Stimulated activated CD4-positive, alpha-beta T cell treated with anti-CD3 and anti-CD28 coated beads, Interleukin-12 subunit alpha, Interleukin-12 subunit beta, amount 100 ng/mL, for 24 hours (primary cell): ENCODE measurements around the gene SLC28A3.

Source experiments
- DNase-seq, 2 experiments: peaks; one replicate each; pipeline ENCODE4 v3.0.0-alpha.2; 2020; ENCODE audit warnings: low read depth in 2 of 2

SLC28A3 gene

DNA sequence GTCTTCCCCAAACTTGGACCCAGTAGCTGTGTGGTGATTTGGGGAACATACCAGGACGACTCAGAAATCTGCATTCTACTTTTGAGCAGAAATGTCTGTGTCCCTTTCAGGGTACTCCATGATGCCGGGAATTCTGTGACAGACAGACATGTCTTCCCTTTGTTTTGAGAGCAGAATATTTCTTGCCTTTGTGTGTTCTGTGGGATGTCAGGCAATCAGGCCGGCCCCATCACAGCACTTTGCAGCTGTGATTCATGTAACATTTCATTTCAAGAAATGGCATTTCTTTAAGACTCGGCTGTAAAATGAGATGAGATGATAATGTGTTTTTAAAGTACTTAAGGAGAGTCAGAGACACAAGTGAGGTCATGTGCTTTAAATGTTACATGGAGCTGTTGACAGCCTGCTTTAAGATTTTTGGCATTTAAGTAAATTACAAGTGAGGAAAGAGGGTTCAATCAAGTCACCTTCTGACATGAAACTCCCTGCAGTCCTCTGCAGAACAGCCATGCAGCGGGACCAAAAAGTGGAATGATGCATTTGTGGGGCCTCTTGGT, 98.7 kb downstream of the SLC28A3 start:
- DNase-seq, result no peak

DNA sequence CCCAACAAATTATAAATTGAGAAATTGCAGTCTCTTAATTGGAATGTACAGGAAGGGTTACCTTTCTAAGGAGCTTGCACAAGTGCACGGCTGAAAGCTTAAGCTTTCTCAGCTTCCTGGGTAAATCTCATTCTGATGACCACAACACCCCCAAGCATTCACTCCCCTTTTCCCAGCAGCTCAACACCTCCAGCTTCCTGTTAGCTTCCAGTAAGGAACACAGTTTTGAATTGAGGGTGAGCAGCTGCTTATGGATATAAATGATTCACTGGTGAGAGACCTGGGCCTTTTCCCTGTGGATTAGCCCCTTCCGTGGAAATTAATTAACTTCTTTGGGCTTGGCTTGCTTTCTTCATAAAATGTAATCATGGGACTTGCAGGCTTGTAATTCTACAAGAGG, 101.2 kb downstream of the SLC28A3 start:
- no peak for DNase-seq

DNA sequence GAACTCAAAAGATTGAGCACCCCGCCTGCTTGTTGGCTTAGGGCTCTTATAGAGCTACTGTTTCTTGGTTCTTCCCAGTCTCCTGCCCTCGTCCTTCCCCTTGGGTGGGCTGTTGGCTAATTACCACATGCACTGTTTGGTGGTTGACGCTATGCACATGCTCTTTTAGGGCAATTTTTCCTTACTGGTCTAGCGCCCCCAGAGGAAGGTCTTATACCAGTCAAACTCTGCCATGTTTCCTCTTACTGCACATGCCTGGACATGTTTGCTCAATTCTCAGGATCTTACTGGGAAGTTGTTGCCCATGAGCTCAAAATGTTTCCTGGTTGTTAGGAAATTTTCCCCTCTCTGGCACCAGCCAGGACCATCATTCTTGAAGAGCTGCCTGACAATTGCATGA, 101.9 kb downstream of the SLC28A3 start:
- DNase-seq, result no peak

GRCh38 chr9:84235511-84235910, 105.0 kb downstream of the SLC28A3 start:
- no peak for DNase-seq

DNA sequence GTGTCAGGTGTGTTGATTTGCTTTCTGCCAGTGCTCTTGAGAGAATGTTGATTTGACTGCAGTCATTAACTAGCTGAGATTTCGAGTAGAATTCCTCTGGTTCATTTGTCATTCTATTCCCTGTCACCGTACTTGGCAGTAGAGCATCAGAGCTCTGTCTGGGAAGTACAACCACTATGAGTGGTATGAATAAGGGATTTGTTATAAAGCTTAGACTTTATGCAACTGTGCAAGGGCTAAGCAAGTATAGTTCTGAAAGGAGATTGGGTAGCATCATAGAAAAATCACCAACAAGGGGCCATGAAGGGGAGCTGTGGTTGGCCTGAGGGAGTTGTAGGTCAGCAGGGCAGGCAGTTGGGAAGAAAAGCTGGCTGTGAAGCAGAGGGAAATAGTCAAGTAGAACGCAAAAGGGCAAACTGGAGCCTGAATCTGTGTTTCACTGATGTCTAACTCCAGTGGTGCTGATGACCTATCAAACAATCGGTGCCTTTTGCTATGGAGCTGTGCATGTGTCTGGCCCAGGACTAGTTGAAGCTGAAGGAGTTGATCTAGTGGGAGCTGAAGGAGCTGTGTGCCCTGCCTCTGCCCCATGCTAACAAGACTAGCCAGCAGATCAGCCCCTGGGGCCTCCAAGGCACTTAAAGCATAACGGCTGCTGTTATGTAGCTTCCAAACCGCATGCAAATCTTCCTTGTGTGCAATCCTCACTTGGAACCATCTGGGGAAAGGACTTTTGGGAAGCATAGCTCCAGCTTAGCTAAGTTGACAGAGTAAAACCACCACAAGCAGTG, 110.0 kb downstream of the SLC28A3 start:
- DNase-seq, result no peak

DNA sequence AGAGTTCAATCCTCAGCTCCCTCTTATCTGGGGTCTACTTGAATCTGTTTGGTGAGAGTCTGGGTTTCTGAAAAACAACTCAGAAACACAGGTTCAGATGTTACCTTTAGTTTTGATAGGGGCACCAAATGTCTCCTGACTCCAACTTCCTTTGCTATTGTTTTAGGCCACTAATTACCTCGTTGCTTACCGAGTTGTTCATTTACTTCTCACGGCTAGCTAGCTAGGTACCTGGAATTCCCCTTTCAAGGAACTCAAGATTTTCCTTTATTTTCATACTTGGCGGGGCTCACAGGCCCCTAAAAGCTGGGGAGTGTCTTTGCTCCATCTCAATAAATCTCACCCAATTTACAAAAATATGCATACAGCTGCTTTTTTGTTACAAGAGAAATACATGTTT, 111.4 kb downstream of the SLC28A3 start:
- DNase-seq, result no peak

DNA sequence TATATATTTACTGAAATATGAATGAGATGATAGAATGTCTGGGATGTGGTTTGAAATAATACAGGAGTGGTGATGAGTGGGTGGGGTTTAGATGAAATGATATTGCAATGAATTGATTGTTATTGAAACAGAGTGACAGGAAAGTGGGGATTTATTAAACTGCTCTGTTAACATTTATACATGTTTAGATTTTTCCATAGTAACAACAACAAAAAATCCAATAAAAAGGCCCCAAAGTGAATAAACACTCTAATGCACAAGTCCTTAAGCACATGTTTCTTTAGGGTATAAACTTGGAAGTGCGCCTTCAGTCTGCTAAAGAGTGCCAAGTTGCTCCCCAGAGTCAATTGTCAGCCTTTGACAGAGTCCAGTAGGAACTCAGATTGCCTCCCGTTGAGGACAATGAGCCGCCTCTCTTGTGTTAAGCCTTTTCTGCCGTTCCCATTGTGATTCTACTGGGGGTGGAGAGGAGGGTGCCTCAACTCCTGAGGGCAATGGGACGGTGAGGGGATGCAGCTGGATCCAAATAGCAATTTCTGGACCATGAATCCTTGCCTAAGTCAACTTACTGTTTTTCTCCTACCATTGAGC, 112.3 kb downstream of the SLC28A3 start:
- no peak for DNase-seq

- no peak for DNase-seq
Measured at GRCh38 chr9:84226126-84226525, 114.4 kb downstream of the SLC28A3 start.
